NCI-H2029 (cell line): ENCODE results near the gene ZSWIM4.
"Not testable (repeated sequence)": the region's sequence is repeated elsewhere in the genome, so short reads cannot be mapped to it uniquely, and the experiment has no call there.

Experiments used
- DNase-seq: peaks from one replicate; lab custom pipeline; 2025; lab: John Stamatoyannopoulos, UW

The ZSWIM4 gene

GRCh38 chr19:13778398-13778797, 16.8 kb upstream of the ZSWIM4 start:
- no peak for DNase-seq

GRCh38 chr19:13778847-13779246, 16.4 kb upstream of the ZSWIM4 start:
- DNase-seq = no peak

GRCh38 chr19:13779794-13780193, 15.4 kb upstream of the ZSWIM4 start:
- not testable (repeated sequence) for DNase-seq

GRCh38 chr19:13781547-13781946, 13.7 kb upstream of the ZSWIM4 start:
- DNase-seq = peak; percentile 79

GRCh38 chr19:13782537-13782936, 12.7 kb upstream of the ZSWIM4 start:
- no peak for DNase-seq

- DNase-seq = no peak
These were observed 11.4 kb upstream of the ZSWIM4 start for GRCh38 chr19:13783565-13784500.

- DNase-seq = peak; percentile 71
These were observed 10.4 kb upstream of the ZSWIM4 start for GRCh38 chr19:13784731-13785452.

- no peak for DNase-seq
These were observed 6.3 kb upstream of the ZSWIM4 start for GRCh38 chr19:13788991-13789390.

GRCh38 chr19:13790354-13790753, 4.9 kb upstream of the ZSWIM4 start:
- no peak for DNase-seq

GRCh38 chr19:13793317-13793716, 1.9 kb upstream of the ZSWIM4 start:
- not testable (repeated sequence) for DNase-seq

- DNase-seq = peak; percentile 26
These were observed 866 bp upstream of the ZSWIM4 start for GRCh38 chr19:13794398-13794756.

GRCh38 chr19:13795595-13796300, 505 bp downstream of the ZSWIM4 start:
- no peak for DNase-seq

- DNase-seq = no peak
These were observed 1.2 kb downstream of the ZSWIM4 start for GRCh38 chr19:13796301-13797057.

GRCh38 chr19:13797058-13797440, 1.8 kb downstream of the ZSWIM4 start:
- no peak for DNase-seq

GRCh38 chr19:13797870-13798269, 2.6 kb downstream of the ZSWIM4 start:
- DNase-seq = no peak

GRCh38 chr19:13799669-13800068, 4.4 kb downstream of the ZSWIM4 start:
- DNase-seq = no peak

GRCh38 chr19:13803038-13803437, 7.8 kb downstream of the ZSWIM4 start:
- no peak for DNase-seq

- DNase-seq = no peak
These were observed 9.8 kb downstream of the ZSWIM4 start for GRCh38 chr19:13804830-13805683.

GRCh38 chr19:13806728-13807127, 11.5 kb downstream of the ZSWIM4 start:
- no peak for DNase-seq

GRCh38 chr19:13807421-13808021, 12.3 kb downstream of the ZSWIM4 start:
- no peak for DNase-seq
